GM18507 (cell line): ENCODE results near the gene KY.

Experiments
- DNase-seq: peaks from one replicate; pipeline ENCODE4 v3.0.0; 2011; ENCODE audit warnings: low read depth; ENCODE audit not compliant: insufficient read length; ENCODE audit errors: extremely low spot score
- FAIRE-seq: peaks from 2 replicates; lab custom pipeline; 2011; peaks lifted over from hg19 to GRCh38; lab: Jason Lieb, UNC

Gene KY

GRCh38 chr3:134650431-134651346 is at the start of gene KY:
Gene KY, minus strand, starts transcription at chr3:134651022. Its CDS starts 62 bp downstream, at chr3:134650960.
- FAIRE-seq (no peak), DNase-seq (no peak)

GRCh38 chr3:134699721-134700120 is 48.9 kb upstream of the KY start:
- no peak for FAIRE-seq
- no peak for DNase-seq

DNA sequence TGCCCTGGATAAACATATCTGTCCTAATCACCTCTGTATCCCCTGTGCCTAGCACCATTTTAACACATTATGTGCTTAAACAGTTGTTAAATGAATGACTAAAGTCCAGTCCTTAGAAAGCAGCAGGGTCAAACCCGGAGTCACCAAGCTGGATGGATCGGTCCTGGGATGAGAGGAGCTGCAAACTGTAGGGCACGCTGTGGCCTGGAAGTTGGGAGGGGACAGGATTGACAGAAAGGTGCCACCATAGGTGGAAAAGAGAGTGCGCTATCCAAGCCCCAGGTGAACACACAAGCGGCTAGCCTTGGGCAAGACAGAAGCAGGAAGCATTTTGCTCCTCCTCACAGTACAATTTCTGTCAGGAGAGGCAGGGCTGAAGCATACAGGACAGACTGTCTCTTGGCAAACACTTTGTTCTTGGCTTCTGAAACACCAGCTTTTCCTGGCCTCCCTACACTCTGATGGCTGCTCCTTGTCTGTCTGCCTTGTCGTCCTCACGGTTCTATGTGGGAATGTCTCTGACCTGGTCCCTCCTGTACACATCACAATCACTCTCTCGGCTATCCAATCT is 48.4 kb upstream of the KY start:
- FAIRE-seq (no peak), DNase-seq (no peak)

- FAIRE-seq (no peak), DNase-seq (no peak)
Observed at GRCh38 chr3:134697830-134698689, 47.2 kb upstream of the KY start.

DNA sequence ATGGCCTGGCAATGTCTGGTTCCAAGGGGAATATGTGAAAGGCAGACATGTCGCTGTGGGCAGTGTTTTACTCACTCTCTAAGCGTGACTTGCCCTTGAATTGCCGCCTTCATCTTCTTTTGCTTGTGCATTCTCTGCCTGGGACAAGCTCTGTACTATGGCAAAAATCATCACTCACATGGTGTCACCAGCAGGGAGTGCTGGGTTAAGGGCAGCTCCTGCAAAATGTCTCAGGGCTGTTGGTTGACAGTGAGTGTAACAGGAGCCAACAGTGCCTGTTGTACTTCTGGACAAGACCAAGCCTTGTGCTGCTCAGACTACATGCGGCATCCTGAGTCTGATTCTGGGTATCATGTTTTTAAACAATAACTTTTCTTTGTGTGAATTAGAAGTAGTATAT is 45.3 kb upstream of the KY start:
- no peak for DNase-seq
- FAIRE-seq = no peak

GRCh38 chr3:134694946-134695543 is 44.2 kb upstream of the KY start:
- DNase-seq = no peak
- FAIRE-seq = no peak

- no peak for FAIRE-seq
Observed at GRCh38 chr3:134694466-134694865, 43.6 kb upstream of the KY start.

GRCh38 chr3:134693804-134694203 is 43.0 kb upstream of the KY start:
- no peak for FAIRE-seq
- no peak for DNase-seq

More at GRCh38 chr3:134694466-134694865, 43.6 kb upstream of the KY start:
- DNase-seq = no peak

DNA sequence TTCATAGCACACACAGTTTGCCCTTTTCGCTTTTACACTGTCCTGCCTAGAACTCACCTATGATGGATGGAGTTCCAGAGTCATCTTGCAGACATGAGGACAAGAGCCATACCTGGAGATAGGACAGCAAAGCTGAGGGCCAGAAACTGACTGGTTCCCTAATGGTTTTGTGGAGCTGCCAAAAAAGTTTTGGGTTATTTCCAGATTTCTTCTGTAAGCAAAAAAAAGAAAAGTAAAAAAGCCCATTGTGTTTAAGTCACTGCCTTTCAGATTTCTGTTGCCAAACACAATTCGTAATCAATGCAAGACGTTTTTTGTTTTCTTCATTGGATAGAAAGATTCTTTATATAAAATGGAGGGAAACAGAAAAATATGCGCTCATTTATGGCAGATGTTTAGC is 42.4 kb upstream of the KY start:
- FAIRE-seq = no peak

DNA sequence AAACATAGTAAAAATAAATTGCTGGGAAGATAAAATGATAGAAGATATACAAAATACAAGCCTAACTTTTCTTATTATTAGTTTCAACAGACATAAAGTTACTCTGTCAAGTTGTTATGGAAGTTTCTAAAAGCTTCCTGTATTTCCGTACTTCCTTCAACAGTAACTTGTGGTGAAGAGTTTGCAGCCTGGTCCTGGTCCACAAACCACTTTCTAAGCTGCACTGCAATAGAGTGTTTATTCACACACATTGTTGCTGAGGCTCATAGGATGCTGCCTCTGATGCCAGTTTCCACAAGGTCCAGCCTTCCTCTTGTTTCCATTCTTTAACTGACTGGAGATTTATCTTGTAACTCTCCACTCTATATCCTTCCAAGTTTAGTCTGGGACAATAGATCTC is 39.4 kb upstream of the KY start:
- no peak for DNase-seq
- no peak for FAIRE-seq

More for the DNA sequence above, 42.4 kb upstream of the KY start:
- DNase-seq = no peak

DNA sequence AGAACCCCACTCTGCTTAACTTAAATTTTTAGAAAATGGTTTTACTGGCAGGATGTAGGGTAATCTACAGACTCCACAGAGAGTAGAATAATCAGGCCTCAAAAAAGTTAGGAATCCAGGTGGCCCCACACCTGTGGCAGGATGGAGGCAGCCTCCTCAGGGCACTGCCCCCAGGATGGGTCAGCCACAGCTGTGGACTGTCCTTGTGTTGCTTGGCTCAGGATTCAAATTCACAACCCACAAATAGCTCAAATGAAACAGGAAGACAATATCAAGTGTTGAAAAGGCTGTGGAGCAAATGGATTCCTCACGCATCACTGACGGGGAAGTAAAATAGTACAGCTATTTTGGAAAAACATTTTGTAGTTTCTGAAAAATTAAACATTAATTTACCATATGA is 36.8 kb upstream of the KY start:
- no peak for DNase-seq
- FAIRE-seq = no peak

GRCh38 chr3:134685929-134686802 is 35.3 kb upstream of the KY start:
- DNase-seq = no peak
- no peak for FAIRE-seq

DNA sequence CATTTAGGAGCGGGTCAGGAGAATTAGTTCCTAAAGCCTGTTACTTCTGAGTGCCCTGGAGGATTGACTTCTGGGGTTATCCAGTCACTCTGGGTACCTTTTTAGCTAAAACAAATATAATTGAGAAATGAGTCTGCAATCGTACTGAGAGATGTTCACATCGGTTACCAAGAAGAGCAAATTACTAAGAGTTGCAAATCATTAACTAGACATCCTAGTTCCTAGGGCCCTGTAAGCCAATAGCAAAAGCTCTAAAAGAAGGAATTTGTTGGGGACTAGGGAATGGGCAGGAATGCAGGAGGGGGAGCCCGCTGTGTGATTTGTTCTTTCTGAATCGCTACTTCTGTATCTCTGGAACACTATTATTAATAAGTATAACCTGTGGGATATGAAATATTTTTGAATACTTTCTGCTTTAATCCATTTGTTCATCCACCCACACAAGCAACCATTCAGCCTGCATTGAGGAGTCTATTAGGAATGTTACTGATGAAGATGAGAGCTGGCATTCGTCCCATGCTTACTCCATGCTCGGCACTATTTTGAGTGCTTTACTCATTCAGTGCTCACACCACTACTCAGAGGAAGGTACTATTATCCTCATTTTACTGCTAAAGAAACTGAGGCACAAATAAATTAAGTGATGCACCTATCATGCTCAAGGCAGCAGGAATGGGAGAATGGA is 31.5 kb upstream of the KY start:
- DNase-seq (no peak), FAIRE-seq (no peak)

- DNase-seq (no peak), FAIRE-seq (no peak)
Observed at GRCh38 chr3:134681522-134681900, 30.7 kb upstream of the KY start.

DNA sequence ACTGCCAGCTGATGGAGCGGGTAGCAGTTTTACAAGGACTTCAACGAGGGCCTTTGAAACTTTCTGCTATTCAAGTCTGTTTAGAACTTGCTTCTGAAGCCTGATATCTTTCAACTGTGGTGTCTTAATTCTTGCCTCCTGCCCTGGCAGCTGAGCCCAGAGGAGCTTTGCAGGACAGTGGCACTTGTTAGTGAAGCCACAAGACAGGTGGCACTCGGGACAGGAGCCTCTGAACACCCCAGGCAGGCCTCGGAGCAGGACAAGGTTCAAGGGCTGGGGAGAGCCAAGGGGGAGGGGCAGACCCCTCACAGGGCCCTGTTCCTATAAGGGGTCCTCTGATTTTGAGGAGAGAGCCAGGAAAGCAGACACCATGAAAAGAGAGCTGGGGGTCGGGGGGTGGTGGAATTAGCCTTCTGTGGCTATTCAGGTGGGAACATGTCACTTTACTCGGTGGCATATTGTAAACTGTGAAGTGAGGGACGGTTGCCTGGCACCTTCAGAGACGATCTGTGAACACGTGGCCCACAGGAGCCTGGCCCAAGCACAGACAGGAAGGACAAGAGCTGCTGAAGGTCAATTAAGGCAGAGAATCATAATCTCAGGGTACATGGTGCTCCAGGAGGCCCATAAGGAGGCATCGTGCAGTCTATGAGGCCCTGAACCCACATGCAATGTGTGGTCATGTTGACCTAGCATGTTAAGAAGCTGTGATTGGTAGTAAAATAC is 30.1 kb upstream of the KY start:
- no peak for FAIRE-seq
- DNase-seq = no peak

DNA sequence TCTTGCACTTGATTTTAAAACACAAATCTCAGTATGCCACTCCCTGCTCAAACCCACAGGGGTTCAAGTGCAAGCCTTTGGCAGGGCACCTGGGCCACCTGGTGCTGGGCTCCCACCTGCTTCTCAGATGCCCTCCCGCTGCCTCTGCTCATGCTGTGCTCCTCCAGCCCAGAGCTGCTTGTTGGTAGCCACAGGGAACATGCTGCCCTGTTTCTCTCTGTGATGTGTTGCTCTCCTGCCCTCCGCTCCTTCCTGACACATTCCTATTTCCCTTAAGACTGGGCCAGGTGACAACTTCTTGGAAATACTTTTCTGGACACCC is 27.1 kb upstream of the KY start:
- no peak for FAIRE-seq
- DNase-seq = no peak

DNA sequence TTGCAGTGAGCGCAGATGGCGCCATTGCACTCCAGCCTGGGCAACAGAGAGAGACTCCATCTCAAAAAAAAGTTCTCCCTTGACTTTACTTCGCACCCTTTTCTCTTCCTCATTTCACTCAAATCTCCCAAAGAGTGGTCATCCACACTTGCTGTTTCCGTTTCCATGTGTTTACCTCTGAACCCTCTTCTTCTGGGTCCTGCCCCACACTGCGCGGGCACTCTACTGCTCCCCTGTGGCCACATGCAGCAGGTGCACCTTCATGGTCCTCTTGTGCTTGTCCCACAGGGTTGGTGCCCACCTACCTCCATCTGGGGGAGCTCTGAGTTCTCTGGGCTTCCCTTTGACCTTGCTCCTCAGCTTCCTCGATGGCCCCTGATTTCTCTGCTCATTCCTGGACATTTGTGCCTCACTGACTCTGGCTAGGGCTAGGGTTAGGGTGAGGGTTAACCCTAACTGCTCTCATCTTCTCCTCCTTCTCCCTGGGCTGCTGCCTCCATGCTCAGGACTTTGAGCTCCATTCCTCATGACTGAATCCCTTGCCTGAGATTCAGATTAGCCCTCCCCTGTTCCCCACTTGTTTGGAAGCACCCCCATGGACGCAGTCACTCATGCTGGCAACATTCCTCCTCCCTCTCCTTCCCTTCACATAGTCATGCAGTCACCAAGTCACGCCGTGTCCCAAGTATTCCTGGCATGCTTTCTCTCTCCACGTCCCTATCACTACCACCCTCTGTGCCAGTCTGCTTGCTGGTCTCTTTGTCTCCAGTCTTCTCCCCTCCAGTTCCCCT is 26.6 kb upstream of the KY start:
- DNase-seq (no peak), FAIRE-seq (no peak)
